AG09309 (cell line): ENCODE results near the gene LHFPL5.

ENCODE experiments used
- DNase-seq: peaks from one replicate; pipeline ENCODE4 v3.0.0-alpha.2; 2010; ENCODE audit warnings: low read depth
- H3K4me3 ChIP-seq: 2 replicates; pipeline ENCODE4 v1.5.1; 2011; ENCODE audit warnings: mild to moderate bottlenecking, low read depth, low read length, moderate library complexity; ENCODE audit not compliant: control insufficient read depth
- TF ChIP-seq, protein P1 (sequence below): IDR thresholded peaks from 2 replicates; pipeline ENCODE4 v1.5.1; 2011; ENCODE audit warnings: mild to moderate bottlenecking, low read depth, low read length, inconsistent platforms; ENCODE audit not compliant: insufficient read depth, control insufficient read depth; ENCODE audit errors: missing control alignments

The LHFPL5 gene

DNA sequence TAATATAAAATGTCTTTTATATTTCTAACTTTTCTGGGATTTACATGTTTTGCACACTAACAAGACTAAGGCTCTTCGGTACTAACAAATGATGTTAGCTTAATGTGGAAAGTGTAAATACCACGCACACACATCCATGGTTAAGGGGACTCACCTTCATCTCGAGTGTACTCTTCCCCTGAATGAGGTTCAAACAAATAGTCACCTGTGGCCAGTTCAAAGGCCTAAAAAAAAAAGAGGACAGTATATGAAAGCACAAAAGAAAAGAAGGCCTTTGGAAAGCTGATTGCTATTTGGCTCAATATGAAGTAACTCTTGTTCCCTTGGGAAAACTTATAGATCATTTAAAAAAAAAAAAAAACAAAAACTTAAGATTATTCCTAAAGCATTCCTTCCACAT lies 37.2 kb downstream of the LHFPL5 start:
- DNase-seq: no peak
- TF ChIP-seq, protein P1, sequence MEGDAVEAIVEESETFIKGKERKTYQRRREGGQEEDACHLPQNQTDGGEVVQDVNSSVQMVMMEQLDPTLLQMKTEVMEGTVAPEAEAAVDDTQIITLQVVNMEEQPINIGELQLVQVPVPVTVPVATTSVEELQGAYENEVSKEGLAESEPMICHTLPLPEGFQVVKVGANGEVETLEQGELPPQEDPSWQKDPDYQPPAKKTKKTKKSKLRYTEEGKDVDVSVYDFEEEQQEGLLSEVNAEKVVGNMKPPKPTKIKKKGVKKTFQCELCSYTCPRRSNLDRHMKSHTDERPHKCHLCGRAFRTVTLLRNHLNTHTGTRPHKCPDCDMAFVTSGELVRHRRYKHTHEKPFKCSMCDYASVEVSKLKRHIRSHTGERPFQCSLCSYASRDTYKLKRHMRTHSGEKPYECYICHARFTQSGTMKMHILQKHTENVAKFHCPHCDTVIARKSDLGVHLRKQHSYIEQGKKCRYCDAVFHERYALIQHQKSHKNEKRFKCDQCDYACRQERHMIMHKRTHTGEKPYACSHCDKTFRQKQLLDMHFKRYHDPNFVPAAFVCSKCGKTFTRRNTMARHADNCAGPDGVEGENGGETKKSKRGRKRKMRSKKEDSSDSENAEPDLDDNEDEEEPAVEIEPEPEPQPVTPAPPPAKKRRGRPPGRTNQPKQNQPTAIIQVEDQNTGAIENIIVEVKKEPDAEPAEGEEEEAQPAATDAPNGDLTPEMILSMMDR: no peak
- no peak overlapping the region for H3K4me3 ChIP-seq

DNA sequence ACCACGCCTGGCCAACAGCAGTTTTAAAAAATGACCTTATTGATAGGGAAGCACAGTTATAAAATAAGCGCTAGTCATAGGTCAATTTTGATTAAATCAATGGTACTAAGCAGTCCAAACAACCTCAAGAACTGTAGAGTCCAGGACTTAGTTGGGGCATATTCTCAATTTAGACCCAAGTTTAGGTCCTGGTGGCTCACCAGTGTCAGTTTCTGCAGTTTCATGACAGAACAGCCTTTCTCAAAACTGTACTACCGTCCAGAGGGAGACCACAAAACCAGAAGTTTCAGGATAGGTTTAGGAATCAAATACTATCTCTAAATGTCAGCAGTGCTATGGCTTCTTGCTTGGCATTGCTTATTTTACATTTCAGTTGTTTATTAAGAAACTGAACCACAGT lies 39.1 kb downstream of the LHFPL5 start:
- no peak for DNase-seq
- TF ChIP-seq, protein P1: no peak

DNA sequence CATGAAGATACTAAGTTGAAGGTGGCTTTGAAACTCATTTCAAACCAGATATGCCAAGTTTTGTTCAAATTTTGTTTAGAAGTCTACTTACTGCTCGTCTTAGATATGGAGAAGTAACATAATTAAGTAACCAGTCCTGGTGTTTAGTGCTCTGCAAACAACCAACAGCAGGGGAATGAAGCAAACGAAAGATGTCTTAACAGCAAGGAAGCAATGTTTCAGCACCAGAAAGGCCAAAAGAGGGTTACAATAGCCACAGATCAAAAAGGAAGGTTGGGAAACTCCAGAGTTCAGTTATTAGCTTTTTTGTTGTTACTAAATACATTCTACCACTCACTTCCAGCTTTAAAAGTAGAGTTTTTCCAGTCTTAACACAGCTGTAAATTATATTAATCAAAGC lies 45.1 kb downstream of the LHFPL5 start:
- DNase-seq: no peak
- no peak overlapping the region for H3K4me3 ChIP-seq
- TF ChIP-seq, protein P1: no peak

More for the DNA sequence above, 39.1 kb downstream of the LHFPL5 start:
- H3K4me3 ChIP-seq: no peak overlapping the region

GRCh38 chr6:35852994-35853393 lies 47.8 kb downstream of the LHFPL5 start:
- no peak for DNase-seq
- TF ChIP-seq, protein P1: no peak
- H3K4me3 ChIP-seq: no peak overlapping the region

DNA sequence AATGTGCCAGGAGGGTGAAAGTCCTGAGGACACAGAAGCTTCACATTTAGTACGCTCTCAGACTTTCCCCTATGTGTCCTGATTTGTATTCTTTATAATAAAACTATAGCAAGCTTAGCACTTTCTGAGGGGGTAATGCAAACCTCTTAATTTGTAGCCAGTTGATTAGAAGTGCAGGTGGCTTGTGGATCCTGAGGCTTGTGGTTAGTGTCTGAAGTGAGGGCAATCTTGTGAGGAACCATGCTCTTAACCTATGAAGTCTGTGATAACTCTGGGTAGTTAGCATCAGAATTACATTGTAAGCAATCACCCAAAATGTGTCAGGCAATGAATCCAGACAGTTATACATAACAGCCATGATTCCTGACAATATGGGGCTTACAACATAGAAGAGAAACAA lies 51.1 kb downstream of the LHFPL5 start:
- H3K4me3 ChIP-seq: no peak overlapping the region
- TF ChIP-seq, protein P1: no peak
- DNase-seq: no peak

DNA sequence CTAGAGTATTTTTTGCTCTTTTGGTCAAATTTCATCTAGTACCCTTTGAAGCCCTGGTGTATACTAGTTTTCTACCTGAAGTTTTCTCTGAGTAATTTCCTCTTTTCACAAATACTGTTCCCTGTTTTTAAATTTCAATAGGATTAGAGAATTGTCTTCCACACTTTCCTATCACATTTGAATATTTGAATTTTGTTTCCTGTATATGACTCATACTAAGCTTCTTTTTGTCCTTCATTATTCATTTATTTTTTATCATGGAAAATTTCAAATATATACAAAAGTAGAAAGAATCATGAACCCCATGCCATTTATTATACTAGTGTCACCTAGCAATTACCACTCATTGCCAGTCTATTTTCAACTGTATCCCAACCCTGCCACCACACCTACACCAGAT lies 52.7 kb downstream of the LHFPL5 start:
- no peak overlapping the region for H3K4me3 ChIP-seq
- TF ChIP-seq, protein P1: no peak
- DNase-seq: no peak

DNA sequence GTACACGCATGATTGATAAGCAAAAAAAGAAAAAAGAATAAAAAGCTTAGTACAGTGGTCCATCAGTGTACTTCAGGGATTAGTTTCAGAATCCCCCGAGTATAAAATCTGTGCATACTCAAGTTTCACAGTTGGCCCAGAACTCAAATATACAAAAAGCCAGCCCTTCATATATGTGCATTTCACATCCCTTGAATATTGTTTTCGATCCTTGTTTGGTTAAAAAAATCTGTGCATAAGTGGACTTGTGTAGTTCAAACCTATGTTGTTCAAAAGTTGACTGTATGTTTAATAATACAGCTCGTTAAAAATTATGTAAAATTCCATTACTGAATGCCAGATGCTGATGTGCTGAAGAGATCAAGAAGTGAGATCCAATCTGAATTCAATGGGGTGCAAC lies 54.2 kb downstream of the LHFPL5 start:
- TF ChIP-seq, protein P1: no peak

More for the DNA sequence above, 54.2 kb downstream of the LHFPL5 start:
- no peak for DNase-seq
- H3K4me3 ChIP-seq: no peak overlapping the region
